Trophoblast cell (in vitro differentiated cells and primary cell): Measurements from ENCODE around the gene DDHD1.

Source experiments
- DNase-seq, 2 donors: peaks; one replicate each; pipeline ENCODE4 v3.0.0-alpha.2; 2016
- H2AFZ ChIP-seq: 2 replicates; pipeline ENCODE4 v1.6.1; 2013; ENCODE audit warnings: low read length, moderate library complexity, mild to moderate bottlenecking; ENCODE audit not compliant: insufficient read depth, poor library complexity
- H2AK5ac ChIP-seq: 2 replicates; pipeline ENCODE4 v1.6.1; 2013; ENCODE audit warnings: mild to moderate bottlenecking, low read length
- H2BK120ac ChIP-seq: 2 replicates; pipeline ENCODE4 v1.6.1; 2013; ENCODE audit warnings: low read length, mild to moderate bottlenecking, moderate library complexity; ENCODE audit not compliant: insufficient read depth, poor library complexity
- H2BK12ac ChIP-seq: 2 replicates; pipeline ENCODE4 v1.6.1; 2013; ENCODE audit warnings: mild to moderate bottlenecking, low read length, moderate library complexity
- H2BK5ac ChIP-seq: 2 replicates; pipeline ENCODE4 v1.6.1; 2013; ENCODE audit warnings: low read length, low read depth, moderate library complexity, mild to moderate bottlenecking; ENCODE audit not compliant: poor library complexity
- H3K14ac ChIP-seq: 2 replicates; pipeline ENCODE4 v1.6.1; 2013; ENCODE audit warnings: mild to moderate bottlenecking, low read length
- H3K18ac ChIP-seq: 2 replicates; pipeline ENCODE4 v1.6.1; 2013; ENCODE audit warnings: mild to moderate bottlenecking, low read length
- H3K23ac ChIP-seq: 2 replicates; pipeline ENCODE4 v1.6.1; 2013; ENCODE audit warnings: low read length
- H3K27ac ChIP-seq: 2 replicates; pipeline ENCODE4 v1.5.1; 2013; ENCODE audit warnings: low read depth, mild to moderate bottlenecking, inconsistent platforms, low read length, moderate library complexity
- H3K27me3 ChIP-seq: 2 replicates; pipeline ENCODE4 v1.6.1; 2013; ENCODE audit warnings: inconsistent platforms, mild to moderate bottlenecking, low read length, moderate library complexity; ENCODE audit not compliant: insufficient read depth
- H3K36me3 ChIP-seq, 2 experiments: 1 replicate in 1 of 2; 2 replicates in 1 of 2; pipeline ENCODE4 v1.6.1; 2013; ENCODE audit warnings: low read length in 2 of 2, mild to moderate bottlenecking in 2 of 2, moderate library complexity in 1 of 2; ENCODE audit not compliant: insufficient read depth in 2 of 2, control insufficient read depth in 1 of 2
- H3K4ac ChIP-seq: 2 replicates; pipeline ENCODE4 v1.6.1; 2013; ENCODE audit warnings: low read depth, mild to moderate bottlenecking, low read length, moderate library complexity
- H3K4me1 ChIP-seq, 2 experiments: 1 replicate in 1 of 2; 2 replicates in 1 of 2; pipeline ENCODE4 v1.6.1; 2013; ENCODE audit warnings: low read length in 2 of 2, mild to moderate bottlenecking in 2 of 2, moderate library complexity in 1 of 2; ENCODE audit not compliant: insufficient read depth in 2 of 2, control insufficient read depth in 1 of 2
- H3K4me2 ChIP-seq: 2 replicates; pipeline ENCODE4 v1.6.1; 2013; ENCODE audit warnings: inconsistent platforms, mild to moderate bottlenecking, low read length, moderate library complexity
- H3K4me3 ChIP-seq: 2 replicates; pipeline ENCODE4 v1.5.1; 2013; ENCODE audit warnings: mild to moderate bottlenecking, low read depth, low read length, inconsistent platforms
- H3K79me1 ChIP-seq: one replicate; pipeline ENCODE4 v1.6.1; 2013; ENCODE audit warnings: low read length
- H3K79me2 ChIP-seq: 2 replicates; pipeline ENCODE4 v1.6.1; 2013; ENCODE audit warnings: low read length, mild to moderate bottlenecking; ENCODE audit not compliant: control insufficient read depth, insufficient read depth, poor library complexity
- H3K9ac ChIP-seq: 2 replicates; pipeline ENCODE4 v1.6.1; 2013; ENCODE audit warnings: mild to moderate bottlenecking, low read length
- H3K9me3 ChIP-seq: 2 replicates; pipeline ENCODE4 v1.6.1; 2013; ENCODE audit warnings: low read depth, mild to moderate bottlenecking, control low read depth, inconsistent platforms, low read length; ENCODE audit not compliant: insufficient read depth
- H4K12ac ChIP-seq: 2 replicates; pipeline ENCODE4 v1.6.1; 2013; ENCODE audit warnings: low read depth, mild to moderate bottlenecking, low read length, moderate library complexity
- H4K8ac ChIP-seq: 2 replicates; pipeline ENCODE4 v1.6.1; 2013; ENCODE audit warnings: low read depth, mild to moderate bottlenecking, low read length, moderate library complexity
- H4K91ac ChIP-seq: one replicate; pipeline ENCODE4 v1.6.1; 2013; ENCODE audit warnings: low read depth, mild to moderate bottlenecking, low read length, moderate library complexity
- WGBS: extraction: QIAGEN DNeasy Blood & Tissue Kit; methylation state at CpG from one replicate; pipeline ENCODE4 v1.1.7; 2013; ENCODE audit warnings: missing lambda C conversion rate; ENCODE audit not compliant: insufficient read length, insufficient coverage; ENCODE audit errors: extremely low coverage; 5-methylcytosine and 5-hydroxymethylcytosine counted together

DDHD1 gene

GRCh38 chr14:53020193-53020932 lies 132.8 kb downstream of the DDHD1 start:
- H4K12ac ChIP-seq = no peak overlapping the region
- no peaks in the 10 kb centered on the region for H3K9me3 ChIP-seq
- H3K4me3 ChIP-seq = no peak overlapping the region
- no peak overlapping the region for H3K18ac ChIP-seq
- H3K23ac ChIP-seq = no peak overlapping the region
- DNase-seq = no peak
- H3K14ac ChIP-seq = no peak overlapping the region
- no peaks in the 10 kb centered on the region for H3K79me1 ChIP-seq
- no peak overlapping the region for H2BK5ac ChIP-seq
- no CpG with 5 or more reads among the region's 5 CpGs for WGBS
- H4K91ac ChIP-seq = no peak overlapping the region
- H4K8ac ChIP-seq = no peak overlapping the region
- H3K79me2 ChIP-seq = no peaks in the 10 kb centered on the region
- H3K4ac ChIP-seq = no peak overlapping the region
- no peak overlapping the region for H2AK5ac ChIP-seq
- H3K27me3 ChIP-seq = no peaks in the 10 kb centered on the region
- peaks cover 0 to 5% of the 10 kb centered on the region in 2 experiments for H3K4me1 ChIP-seq
- H3K27ac ChIP-seq = no peak overlapping the region
- no peak overlapping the region for H2BK12ac ChIP-seq
- H2AFZ ChIP-seq = no peak overlapping the region
- H2BK120ac ChIP-seq = no peak overlapping the region
- H3K9ac ChIP-seq = no peak overlapping the region
- H3K36me3 ChIP-seq = no peaks in the 10 kb centered on the region
- no peak overlapping the region for H3K4me2 ChIP-seq

- no peak overlapping the region for H4K12ac ChIP-seq
- H2BK120ac ChIP-seq = no peak overlapping the region
- no peak overlapping the region for H2BK12ac ChIP-seq
- no peaks in the 10 kb centered on the region for H3K79me2 ChIP-seq
- no peak overlapping the region for H3K4ac ChIP-seq
- no peak overlapping the region for H2AFZ ChIP-seq
- no peak overlapping the region for H4K91ac ChIP-seq
- peaks cover 0 to 5% of the 10 kb centered on the region in 2 experiments for H3K4me1 ChIP-seq
- H3K4me3 ChIP-seq = no peak overlapping the region
- H3K18ac ChIP-seq = no peak overlapping the region
- H2AK5ac ChIP-seq = no peak overlapping the region
- H3K27me3 ChIP-seq = no peaks in the 10 kb centered on the region
- H4K8ac ChIP-seq = no peak overlapping the region
- H3K9ac ChIP-seq = no peak overlapping the region
- H3K79me1 ChIP-seq = no peaks in the 10 kb centered on the region
- H3K36me3 ChIP-seq = no peaks in the 10 kb centered on the region
- H2BK5ac ChIP-seq = no peak overlapping the region
- no peaks in the 10 kb centered on the region for H3K9me3 ChIP-seq
- no peak overlapping the region for H3K4me2 ChIP-seq
- no peak overlapping the region for H3K23ac ChIP-seq
- DNase-seq = no peak
- no peak overlapping the region for H3K27ac ChIP-seq
- no peak overlapping the region for H3K14ac ChIP-seq
These were observed 133.7 kb downstream of the DDHD1 start for GRCh38 chr14:53019406-53019805.

- Histone ChIP-seq H3K4me2 (no peak overlapping the region), H3K14ac (no peak overlapping the region), H3K4me3 (no peak overlapping the region), H4K12ac (no peak overlapping the region), H3K79me1 (no peaks in the 10 kb centered on the region), H3K27ac (no peak overlapping the region), H3K18ac (no peak overlapping the region), H4K8ac (peak overlapping the region; percentile 70), H2AFZ (no peak overlapping the region), H3K23ac (no peak overlapping the region), H2BK12ac (peak overlapping the region; percentile 58), H2BK120ac (no peak overlapping the region), H3K4me1 (peaks cover 0 to 5% of the 10 kb centered on the region in 2 experiments), H3K4ac (no peak overlapping the region), H2BK5ac (no peak overlapping the region), H3K79me2 (no peaks in the 10 kb centered on the region), H3K36me3 (no peaks in the 10 kb centered on the region), H3K9me3 (no peaks in the 10 kb centered on the region), H2AK5ac (no peak overlapping the region), H3K27me3 (no peaks in the 10 kb centered on the region), H4K91ac (no peak overlapping the region), H3K9ac (no peak overlapping the region)
- no CpG with 5 or more reads among the region's 3 CpGs for WGBS
- no peak for DNase-seq
These were observed 135.3 kb downstream of the DDHD1 start for GRCh38 chr14:53017837-53018236.

- H3K27me3 ChIP-seq = no peaks in the 10 kb centered on the region
- H3K79me2 ChIP-seq = no peaks in the 10 kb centered on the region
- no peak overlapping the region for H4K8ac ChIP-seq
- H3K27ac ChIP-seq = peak overlapping the region; percentile 51
- peak overlapping the region; percentile 14 for H2BK120ac ChIP-seq
- H2BK5ac ChIP-seq = no peak overlapping the region
- H4K91ac ChIP-seq = no peak overlapping the region
- no peak overlapping the region for H3K9ac ChIP-seq
- H3K4me2 ChIP-seq = no peak overlapping the region
- no peak overlapping the region for H3K23ac ChIP-seq
- no peaks in the 10 kb centered on the region for H3K36me3 ChIP-seq
- no peak overlapping the region for H3K4ac ChIP-seq
- no peak overlapping the region for H3K14ac ChIP-seq
- no peak overlapping the region for H2AK5ac ChIP-seq
- H3K9me3 ChIP-seq = no peaks in the 10 kb centered on the region
- no peak overlapping the region for H3K18ac ChIP-seq
- no peak overlapping the region for H3K4me3 ChIP-seq
- no peaks in the 10 kb centered on the region for H3K79me1 ChIP-seq
- no peak overlapping the region for H4K12ac ChIP-seq
- no peak overlapping the region for H2AFZ ChIP-seq
- no peak overlapping the region for H2BK12ac ChIP-seq
- H3K4me1 ChIP-seq = peaks cover 0 to 5% of the 10 kb centered on the region in 2 experiments
- no peak for DNase-seq
These were observed 136.2 kb downstream of the DDHD1 start for GRCh38 chr14:53016919-53017318.
